ENCODE measurements around the gene HIPK2.
A peak's percentile ranks its signal among the peaks of the same experiment; 100 is the strongest.
"Not testable (repeated sequence)": the region's sequence is repeated elsewhere in the genome, so short reads cannot be mapped to it uniquely, and the experiment has no call there.

HIPK2 gene

GRCh38 chr7:139618482-139619366 lies 159.1 kb downstream of the HIPK2 start:
- TF ChIP-seq, protein P1, sequence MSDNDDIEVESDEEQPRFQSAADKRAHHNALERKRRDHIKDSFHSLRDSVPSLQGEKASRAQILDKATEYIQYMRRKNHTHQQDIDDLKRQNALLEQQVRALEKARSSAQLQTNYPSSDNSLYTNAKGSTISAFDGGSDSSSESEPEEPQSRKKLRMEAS (IDR thresholded peaks at IDR 0.05; ENCODE audit: low read depth, low read length) = no peak
- TF ChIP-seq CTCF (IDR thresholded peaks at IDR 0.05; ENCODE audit: low read depth, low read length) (peak; percentile 75), MYC (IDR thresholded peaks at IDR 0.05; ENCODE audit: low read depth, low read length) (peak; percentile 35; the same call in 1 of the 2 replicates)
- peak; percentile 78 for DNase-seq (ENCODE audit: low read depth)
- no peak overlapping the region for H3K4me3 ChIP-seq (ENCODE audit: low read depth, low read length)

- TF ChIP-seq, protein P1 (IDR thresholded peaks at IDR 0.05; ENCODE audit: low read depth, low read length) = no peak
- TF ChIP-seq MYC (IDR thresholded peaks at IDR 0.05; ENCODE audit: low read depth, low read length) = no peak
- no peak for TF ChIP-seq POLR2A (IDR thresholded peaks at IDR 0.05; ENCODE audit: extremely low read depth, insufficient read length)
- no peak for TF ChIP-seq CTCF (IDR thresholded peaks at IDR 0.05; ENCODE audit: low read depth, low read length)
- DNase-seq (ENCODE audit: low read depth) = no peak
- H3K4me3 ChIP-seq (ENCODE audit: low read depth, low read length) = no peak overlapping the region
Observed at GRCh38 chr7:139617074-139617473, 160.7 kb downstream of the HIPK2 start.

- TF ChIP-seq MYC (IDR thresholded peaks at IDR 0.05; ENCODE audit: low read depth, low read length) (no peak), CTCF (IDR thresholded peaks at IDR 0.05; ENCODE audit: low read depth, low read length) (no peak)
- TF ChIP-seq, protein P1 (IDR thresholded peaks at IDR 0.05; ENCODE audit: low read depth, low read length) = no peak
- DNase-seq (ENCODE audit: low read depth) = no peak
- H3K4me3 ChIP-seq (ENCODE audit: low read depth, low read length) = no peak overlapping the region
Observed at GRCh38 chr7:139614886-139615285, 162.9 kb downstream of the HIPK2 start.

- H3K4me3 ChIP-seq (ENCODE audit: low read depth, low read length) = no peak overlapping the region
- no peak for TF ChIP-seq POLR2A (IDR thresholded peaks at IDR 0.05; ENCODE audit: extremely low read depth, insufficient read length)
- no peak for TF ChIP-seq CTCF (IDR thresholded peaks at IDR 0.05; ENCODE audit: low read depth, low read length)
- no peak for TF ChIP-seq MYC (IDR thresholded peaks at IDR 0.05; ENCODE audit: low read depth, low read length)
- TF ChIP-seq, protein P1 (IDR thresholded peaks at IDR 0.05; ENCODE audit: low read depth, low read length) = no peak
- DNase-seq (ENCODE audit: low read depth) = no peak
Observed at GRCh38 chr7:139613971-139614411, 163.8 kb downstream of the HIPK2 start.

- DNase-seq (ENCODE audit: low read depth); H3K4me3 ChIP-seq (ENCODE audit: low read depth, low read length): not testable (repeated sequence)
Observed at GRCh38 chr7:139611556-139611955, 166.2 kb downstream of the HIPK2 start.

DNA sequence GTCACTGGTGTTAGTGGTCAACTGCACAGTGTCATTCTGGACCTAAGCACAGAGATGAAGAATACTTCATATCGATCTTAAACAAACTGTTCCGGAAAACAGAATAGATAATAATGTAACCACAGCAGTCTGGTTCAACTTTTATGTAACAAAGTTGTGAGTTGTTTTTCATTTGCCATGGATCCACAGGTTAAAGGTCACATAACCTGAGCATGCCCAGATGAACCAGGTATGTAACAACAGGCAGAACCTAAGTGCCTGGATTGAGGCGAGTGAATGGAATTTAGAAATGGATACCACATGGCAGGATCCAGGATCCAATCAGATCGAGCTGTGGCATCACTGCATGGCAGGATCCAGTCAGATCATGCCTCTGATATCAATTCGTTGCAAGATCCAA lies 167.2 kb downstream of the HIPK2 start:
- TF ChIP-seq CTCF (IDR thresholded peaks at IDR 0.05; ENCODE audit: low read depth, low read length) (no peak), MYC (IDR thresholded peaks at IDR 0.05; ENCODE audit: low read depth, low read length) (no peak), POLR2A (IDR thresholded peaks at IDR 0.05; ENCODE audit: extremely low read depth, insufficient read length) (no peak)
- TF ChIP-seq, protein P1 (IDR thresholded peaks at IDR 0.05; ENCODE audit: low read depth, low read length) = no peak

More for the DNA sequence above, 167.2 kb downstream of the HIPK2 start:
- DNase-seq (ENCODE audit: low read depth) = no peak
- no peak overlapping the region for H3K4me3 ChIP-seq (ENCODE audit: low read depth, low read length)

Data from NB4 (cell line).